Heart left ventricle (tissue), 16 donors: ENCODE results near the gene COP1. TPM values are rescaled to one million over a fixed set of nuclear protein-coding genes. Genes with fewer than 3 reads are reported as not detected.

Experiments used
- ATAC-seq, 4 donors: fragments of 200-7000 bp; cut with Tn5 transposase; one replicate each; pipeline ENCODE4 v1.9.1; 2020 to 2022; ENCODE audit warnings: moderate library complexity in 4 of 4, mild to moderate bottlenecking in 3 of 4, moderate number of reproducible peaks in 1 of 4
- DNase-seq, 5 donors: peaks; one replicate each; pipeline ENCODE4 v3.0.0-alpha.2; 2020
- H3K27ac ChIP-seq, 12 donors: fragments of 200-600 bp; sonication (generic) in 4 of 12; one replicate each; pipeline versions ENCODE4 v1.5.0 to v1.8.0; 2016 to 2022; ENCODE audit warnings: mild to moderate bottlenecking in 2 of 12
- H3K27me3 ChIP-seq, 9 donors: fragments of 200-600 bp; sonication (generic) in 2 of 9; one replicate each; pipeline versions ENCODE4 v1.5.1 to v1.8.0; 2016 to 2022; ENCODE audit warnings: mild to moderate bottlenecking in 3 of 9
- H3K36me3 ChIP-seq, 9 donors: fragments of 200-600 bp; sonication (generic) in 2 of 9; one replicate each; pipeline versions ENCODE4 v1.5.0 to v1.8.0; 2018 to 2022; ENCODE audit warnings: mild to moderate bottlenecking in 2 of 9
- H3K4me1 ChIP-seq, 12 donors: fragments of 200-600 bp; sonication (generic) in 4 of 12; one replicate each; pipeline versions ENCODE4 v1.5.0 to v1.8.0; 2016 to 2022; ENCODE audit warnings: mild to moderate bottlenecking in 3 of 12
- H3K4me3 ChIP-seq, 12 donors: fragments of 200-600 bp; sonication (generic) in 4 of 12; one replicate each; pipeline versions ENCODE4 v1.5.0 to v1.8.0; 2017 to 2022; ENCODE audit warnings: mild to moderate bottlenecking in 9 of 12, moderate library complexity in 4 of 12
- H3K9me3 ChIP-seq, 12 donors: fragments of 200-600 bp; sonication (generic) in 4 of 12; one replicate each; pipeline versions ENCODE4 v1.5.0 to v1.8.0; 2016 to 2022; ENCODE audit warnings: mild to moderate bottlenecking in 1 of 12
- POLR2A ChIP-seq, 2 donors: fragments of 450-650 bp; IDR thresholded peaks; one replicate each; pipeline ENCODE4 v1.6.1; 2017; ENCODE audit warnings: antibody characterized with exemption in 2 of 2, mild to moderate bottlenecking in 2 of 2, moderate library complexity in 2 of 2
- WGBS, 4 donors: extraction: QIAGEN DNeasy Blood & Tissue Kit in 2 of 4; methylation state at CpG; one replicate each; pipeline versions ENCODE4 v1.1.5 to v1.1.7; 2013 to 2018; 5-methylcytosine and 5-hydroxymethylcytosine counted together
- intact Hi-C, 10 donors: fragments of 100-400 bp; cut with DNase I; formaldehyde crosslinking; loops; one replicate each; pipeline versions ENCODE4 v1.11.1 to v1.14.2; 2022
- polyA plus RNA-seq, 2 donors: library from polyadenylated mRNA; stranded (reverse); fragments of 200-250 nt; gene quantifications; one replicate each; pipeline ENCODE4 v1.2.3, GENCODE V29; 2013
- total RNA-seq, 9 donors: library from RNA; depleted of rRNA in 2 of 9; stranded (reverse); fragments of >200 nt in 2 of 9; fragmentation: NEBNext Ultra II Directional in 3 of 9; extraction: Animal tissue kit (Norgen Biotek cat#: 25700) in 3 of 9; gene quantifications; one replicate each; pipeline versions ENCODE4 v1.1.0 to v1.2.4, GENCODE V29; 2016 to 2023
- TF ChIP-seq, protein P1 (sequence below), 12 donors: fragments of 200-600 bp; sonication (generic) in 4 of 12; IDR thresholded peaks; one replicate each; pipeline versions ENCODE4 v1.5.0 to v1.8.0; 2018 to 2022; ENCODE audit warnings: antibody characterized with exemption in 12 of 12, mild to moderate bottlenecking in 5 of 12
- donor health status: ischemic (EF 13 %, LVEDD 7.1; RV severe dilation, severe dysfunction).
- donor health status: healthy with polysubstance abuse.
- donor health status: DM: no; HTN: yes; CAD: no.
- donor health status: DM: no; HTN: no; CAD: no.
- donor health status: ischemic (EF 25% LVEDD 6.9; RV normal size, moderate dysfunction).
- donor health status: ischemic (EF 25% LVEDD 5.7; RV mildly dilated, moderate dysfunction).
- donor health status: healthy.
- donor health status: DM: yes; HTN: yes; CAD: no.
- donor health status: ischemic (EF 35%, LVEDD 5.7; RV mildly dilated, moderate dysfunction).
- donor health status: nonischemic (EF 11% LVEDD 7.7; RV severe dilation, severe dysfunction).
- donor health status: DM: yes; HTN: yes; CAD: no.
- donor health status: PGD.
- donor health status: ischemic (EF 29% LVEDD 5.4; RV normal size, mild dysfunction).
- donor health status: nonischemic (EF 23%, LVEDD 6.1; RV moderate dilation, normal function).

COP1 gene
- total and polyA plus RNA-seq, 11 donors, result 19.9 to 31.7 (median 23.1) TPM

DNA sequence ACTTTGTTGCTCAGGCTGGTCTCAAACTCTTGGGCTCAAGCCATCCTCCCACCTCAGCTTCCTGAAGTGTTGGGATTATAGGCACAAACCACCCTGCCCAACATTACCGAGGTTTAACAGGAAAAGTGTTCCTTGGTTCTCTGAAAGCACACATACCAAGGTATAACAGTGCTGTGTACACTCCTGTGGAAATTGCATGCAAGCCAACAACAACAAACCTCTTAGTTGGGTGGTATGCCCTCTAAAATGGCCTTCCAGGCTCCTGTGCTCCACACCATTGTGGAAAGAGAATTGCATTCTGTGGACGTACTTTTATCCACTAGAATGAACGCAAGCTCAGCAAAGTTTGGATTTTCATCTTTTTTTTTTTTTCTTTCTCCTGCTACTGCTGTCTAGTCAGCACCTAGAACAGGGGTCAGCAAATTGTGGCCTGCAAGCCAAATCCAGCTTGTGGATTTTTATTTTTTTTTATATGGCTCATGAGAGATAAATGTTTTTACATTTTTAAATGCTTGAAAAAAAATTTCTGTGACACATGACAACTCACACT, 271.4 kb downstream of the COP1 start:
- intact Hi-C loops, result no loop called here
- no peak for ATAC-seq
- Histone ChIP-seq H3K27me3 (no peaks in the 10 kb centered on the region), H3K4me1 (peaks cover 0 to 4% (median 0%) of the 10 kb centered on the region in 12 donors), H3K36me3 (peaks cover 0 to 18% (median 10%) of the 10 kb centered on the region in 9 donors), H3K9me3 (no peaks in the 10 kb centered on the region), H3K4me3 (no peak overlapping the region), H3K27ac (no peak overlapping the region)
- no peak for DNase-seq
- WGBS, 4 donors, result 54 to 61% (median 58%) methylated on average over 3 of the region's 3 CpGs
- TF ChIP-seq, protein P1, sequence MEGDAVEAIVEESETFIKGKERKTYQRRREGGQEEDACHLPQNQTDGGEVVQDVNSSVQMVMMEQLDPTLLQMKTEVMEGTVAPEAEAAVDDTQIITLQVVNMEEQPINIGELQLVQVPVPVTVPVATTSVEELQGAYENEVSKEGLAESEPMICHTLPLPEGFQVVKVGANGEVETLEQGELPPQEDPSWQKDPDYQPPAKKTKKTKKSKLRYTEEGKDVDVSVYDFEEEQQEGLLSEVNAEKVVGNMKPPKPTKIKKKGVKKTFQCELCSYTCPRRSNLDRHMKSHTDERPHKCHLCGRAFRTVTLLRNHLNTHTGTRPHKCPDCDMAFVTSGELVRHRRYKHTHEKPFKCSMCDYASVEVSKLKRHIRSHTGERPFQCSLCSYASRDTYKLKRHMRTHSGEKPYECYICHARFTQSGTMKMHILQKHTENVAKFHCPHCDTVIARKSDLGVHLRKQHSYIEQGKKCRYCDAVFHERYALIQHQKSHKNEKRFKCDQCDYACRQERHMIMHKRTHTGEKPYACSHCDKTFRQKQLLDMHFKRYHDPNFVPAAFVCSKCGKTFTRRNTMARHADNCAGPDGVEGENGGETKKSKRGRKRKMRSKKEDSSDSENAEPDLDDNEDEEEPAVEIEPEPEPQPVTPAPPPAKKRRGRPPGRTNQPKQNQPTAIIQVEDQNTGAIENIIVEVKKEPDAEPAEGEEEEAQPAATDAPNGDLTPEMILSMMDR (IDR thresholded peaks at IDR 0.05), result no peak
- TF ChIP-seq POLR2A (IDR thresholded peaks at IDR 0.05), result no peak

DNA sequence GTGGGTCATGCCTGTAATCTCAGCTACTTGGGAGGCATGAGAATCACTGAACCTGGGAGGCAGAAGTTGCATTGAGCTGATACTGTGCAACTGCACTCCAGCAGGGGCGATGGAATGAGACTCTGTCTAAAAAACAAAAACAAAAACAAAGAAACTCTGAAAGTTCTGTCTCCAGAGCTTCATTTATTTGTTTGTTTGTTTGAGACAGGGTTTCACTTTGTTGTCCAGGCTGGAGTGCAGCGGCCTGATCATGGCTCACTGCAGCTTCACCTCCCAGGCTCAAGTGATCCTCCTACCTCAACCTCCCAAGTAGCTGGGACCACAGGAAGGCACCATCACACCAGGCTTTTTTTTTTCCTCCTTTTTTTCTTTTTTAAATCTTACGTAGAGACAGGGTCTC, 271.9 kb downstream of the COP1 start:
- Histone ChIP-seq H3K4me3 (no peak overlapping the region), H3K9me3 (peaks cover 0 to 1% (median 0%) of the 10 kb centered on the region in 12 donors), H3K27me3 (no peaks in the 10 kb centered on the region), H3K27ac (no peak overlapping the region), H3K4me1 (peaks cover 0 to 4% (median 0%) of the 10 kb centered on the region in 12 donors), H3K36me3 (peaks cover 0 to 16% (median 8%) of the 10 kb centered on the region in 9 donors)
- intact Hi-C loops, result no loop called here
- ATAC-seq, result no peak
- TF ChIP-seq, protein P1 (IDR thresholded peaks at IDR 0.05), result no peak
- no peak for TF ChIP-seq POLR2A (IDR thresholded peaks at IDR 0.05)
- DNase-seq, result no peak
- 93 to 99% (median 95%) methylated on average over 3 of the region's 3 CpGs for WGBS, 4 donors

DNA sequence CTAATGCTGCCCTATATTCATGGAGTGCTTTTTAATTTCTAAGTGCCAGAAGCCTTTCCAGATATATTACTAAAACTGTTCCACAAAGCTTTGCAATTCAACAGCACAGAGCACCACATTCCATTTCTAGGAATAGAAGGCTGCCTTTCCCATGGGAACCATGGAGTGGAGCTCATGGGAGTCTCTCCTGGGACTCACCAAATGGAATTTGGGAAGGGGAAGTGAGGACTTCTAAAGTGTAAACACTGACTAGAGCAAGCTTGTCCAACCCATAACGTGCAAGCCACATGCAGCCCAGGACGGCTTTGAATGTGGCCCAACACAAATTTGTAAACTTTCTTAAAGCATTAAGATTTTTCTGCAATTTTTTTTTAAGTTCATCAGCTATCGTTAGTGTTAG, 273.3 kb downstream of the COP1 start:
- Histone ChIP-seq H3K27ac (no peak overlapping the region), H3K27me3 (no peaks in the 10 kb centered on the region), H3K9me3 (peaks cover 0 to 15% (median 6%) of the 10 kb centered on the region in 12 donors), H3K4me3 (no peak overlapping the region), H3K4me1 (peaks cover 0 to 4% (median 0%) of the 10 kb centered on the region in 12 donors), H3K36me3 (peaks cover 0 to 2% (median 0%) of the 10 kb centered on the region in 9 donors)
- ATAC-seq (peak in 3 of 4 donors; percentile 31 to 42 (median 42)), DNase-seq (peak in 2 of 5 donors; percentile 24 to 32)
- WGBS, 4 donors, result 64 to 79% (median 75%) methylated on average over 3 of the region's 3 CpGs
- TF ChIP-seq, protein P1 (IDR thresholded peaks at IDR 0.05), result no peak
- TF ChIP-seq POLR2A (IDR thresholded peaks at IDR 0.05), result no peak
- intact Hi-C loops, result no loop called here

DNA sequence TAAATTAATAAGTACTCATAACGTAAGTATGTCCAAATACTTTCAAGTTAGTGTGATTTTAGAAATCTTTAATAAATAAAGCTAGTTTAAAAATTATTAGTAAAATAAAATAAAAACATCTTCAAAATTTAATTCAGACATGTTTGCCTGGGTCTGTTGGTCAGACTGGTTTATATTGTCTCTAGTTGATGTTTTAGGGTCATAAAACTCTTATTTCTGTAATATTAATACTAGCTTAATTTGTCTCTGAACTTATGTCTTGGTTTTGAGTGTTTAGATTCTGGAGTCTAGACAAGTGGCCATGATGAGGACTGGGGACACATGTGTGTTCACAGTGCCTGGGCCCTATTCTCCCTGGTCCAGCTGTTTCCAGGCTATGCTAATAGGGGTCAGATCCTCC, 279.1 kb downstream of the COP1 start:
- TF ChIP-seq, protein P1 (IDR thresholded peaks at IDR 0.05), result no peak
- TF ChIP-seq POLR2A (IDR thresholded peaks at IDR 0.05), result no peak
- Histone ChIP-seq H3K9me3 (peaks cover 0 to 31% (median 18%) of the 10 kb centered on the region in 12 donors), H3K27me3 (no peaks in the 10 kb centered on the region), H3K27ac (no peak overlapping the region), H3K4me1 (peaks cover 0 to under 1% (median 0%) of the 10 kb centered on the region in 12 donors), H3K4me3 (no peak overlapping the region), H3K36me3 (peaks cover 0 to 4% (median 0%) of the 10 kb centered on the region in 9 donors)
- 96 to 99% (median 98%) methylated on average over 1 of the region's 1 CpG for WGBS, 4 donors
- DNase-seq, result no peak
- intact Hi-C loops, result no loop called here
- no peak for ATAC-seq
